Rectal smooth muscle tissue (tissue), 1 donor: Measurements from ENCODE around the gene MAP6.

Experiments
- H3K27ac ChIP-seq: one replicate; pipeline ENCODE4 v1.7.0; 2013; ENCODE audit warnings: low read depth, low read length, inconsistent platforms
- H3K27me3 ChIP-seq: one replicate; pipeline ENCODE4 v1.7.0; 2013; ENCODE audit warnings: low read length; ENCODE audit not compliant: control insufficient read depth, insufficient read depth
- H3K36me3 ChIP-seq: one replicate; pipeline ENCODE4 v1.7.0; 2013; ENCODE audit warnings: low read length; ENCODE audit not compliant: control insufficient read depth, insufficient read depth
- H3K4me1 ChIP-seq: one replicate; pipeline ENCODE4 v1.7.0; 2013; ENCODE audit warnings: low read length; ENCODE audit not compliant: control insufficient read depth, insufficient read depth
- H3K4me3 ChIP-seq: one replicate; pipeline ENCODE4 v1.7.0; 2013; ENCODE audit warnings: low read length
- H3K9ac ChIP-seq: one replicate; pipeline ENCODE4 v1.7.0; 2013; ENCODE audit warnings: low read length

Gene MAP6

GRCh38 chr11:75557666-75558494, 111.0 kb downstream of the MAP6 start:
- H3K4me3 ChIP-seq = peak overlapping the region; percentile 56
- H3K36me3 ChIP-seq = no peaks in the 10 kb centered on the region
- H3K27ac ChIP-seq = peak overlapping the region; percentile 96
- H3K27me3 ChIP-seq = no peaks in the 10 kb centered on the region
- peaks cover 56% of the 10 kb centered on the region for H3K4me1 ChIP-seq
- peak overlapping the region; percentile 28 for H3K9ac ChIP-seq

GRCh38 chr11:75556275-75556674, 112.6 kb downstream of the MAP6 start:
- Histone ChIP-seq H3K36me3 (no peaks in the 10 kb centered on the region), H3K9ac (no peak overlapping the region), H3K4me3 (no peak overlapping the region), H3K4me1 (peaks cover 51% of the 10 kb centered on the region), H3K27ac (peak overlapping the region; percentile 96), H3K27me3 (no peaks in the 10 kb centered on the region)

DNA sequence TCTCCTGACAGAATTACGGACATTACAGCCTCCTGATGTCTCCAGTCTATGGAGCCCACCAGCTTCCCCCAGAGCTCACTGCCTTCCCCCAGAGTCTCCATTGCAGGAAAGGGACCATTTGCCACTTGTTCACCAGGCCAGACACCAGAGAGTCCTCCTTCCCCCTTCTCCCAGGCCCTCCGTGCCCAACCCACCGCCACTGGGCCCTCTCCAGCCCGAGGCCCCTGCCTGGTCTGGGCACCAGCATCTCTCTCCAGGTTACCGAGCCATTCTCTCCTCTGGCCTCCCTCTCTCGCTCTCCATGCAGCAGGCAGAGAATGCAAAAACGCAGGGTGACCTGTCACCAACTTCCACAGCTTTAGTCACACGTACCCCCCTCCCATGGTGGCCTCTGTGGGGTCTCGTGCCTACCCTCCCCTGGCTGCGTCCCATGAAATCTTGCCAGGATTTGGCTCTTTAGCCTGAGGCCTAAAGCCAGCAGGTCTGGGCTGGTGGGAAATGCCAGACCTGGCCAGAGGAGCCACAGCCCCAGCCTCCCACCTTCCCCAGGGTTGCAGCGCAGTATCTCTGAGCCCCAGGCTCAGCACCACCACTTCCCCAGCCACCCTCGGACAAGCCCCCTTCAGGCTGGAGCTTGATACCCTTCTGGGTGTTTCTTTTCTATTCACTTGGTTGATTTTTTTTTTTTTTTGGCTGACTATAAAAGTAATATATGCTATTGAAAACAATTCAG, 113.6 kb downstream of the MAP6 start:
- no peak overlapping the region for H3K9ac ChIP-seq
- no peaks in the 10 kb centered on the region for H3K36me3 ChIP-seq
- H3K4me3 ChIP-seq = peak overlapping the region; percentile 22
- H3K27ac ChIP-seq = peak overlapping the region; percentile 88
- peaks cover 46% of the 10 kb centered on the region for H3K4me1 ChIP-seq
- no peaks in the 10 kb centered on the region for H3K27me3 ChIP-seq

GRCh38 chr11:75554258-75555022, 114.4 kb downstream of the MAP6 start:
- Histone ChIP-seq H3K27me3 (no peaks in the 10 kb centered on the region), H3K36me3 (no peaks in the 10 kb centered on the region), H3K4me1 (peaks cover 42% of the 10 kb centered on the region), H3K9ac (no peak overlapping the region), H3K27ac (peak overlapping the region; percentile 88), H3K4me3 (peak overlapping the region; percentile 22)

- no peak overlapping the region for H3K4me3 ChIP-seq
- H3K36me3 ChIP-seq = no peaks in the 10 kb centered on the region
- H3K9ac ChIP-seq = no peak overlapping the region
- H3K27ac ChIP-seq = peak overlapping the region; percentile 83
- peaks cover 36% of the 10 kb centered on the region for H3K4me1 ChIP-seq
- H3K27me3 ChIP-seq = no peaks in the 10 kb centered on the region
Observed at GRCh38 chr11:75553889-75554257, 115.0 kb downstream of the MAP6 start.

- no peaks in the 10 kb centered on the region for H3K27me3 ChIP-seq
- no peaks in the 10 kb centered on the region for H3K36me3 ChIP-seq
- H3K4me1 ChIP-seq = peaks cover 30% of the 10 kb centered on the region
- H3K4me3 ChIP-seq = no peak overlapping the region
- H3K9ac ChIP-seq = no peak overlapping the region
- H3K27ac ChIP-seq = no peak overlapping the region
Observed at GRCh38 chr11:75553182-75553581, 115.7 kb downstream of the MAP6 start.

DNA sequence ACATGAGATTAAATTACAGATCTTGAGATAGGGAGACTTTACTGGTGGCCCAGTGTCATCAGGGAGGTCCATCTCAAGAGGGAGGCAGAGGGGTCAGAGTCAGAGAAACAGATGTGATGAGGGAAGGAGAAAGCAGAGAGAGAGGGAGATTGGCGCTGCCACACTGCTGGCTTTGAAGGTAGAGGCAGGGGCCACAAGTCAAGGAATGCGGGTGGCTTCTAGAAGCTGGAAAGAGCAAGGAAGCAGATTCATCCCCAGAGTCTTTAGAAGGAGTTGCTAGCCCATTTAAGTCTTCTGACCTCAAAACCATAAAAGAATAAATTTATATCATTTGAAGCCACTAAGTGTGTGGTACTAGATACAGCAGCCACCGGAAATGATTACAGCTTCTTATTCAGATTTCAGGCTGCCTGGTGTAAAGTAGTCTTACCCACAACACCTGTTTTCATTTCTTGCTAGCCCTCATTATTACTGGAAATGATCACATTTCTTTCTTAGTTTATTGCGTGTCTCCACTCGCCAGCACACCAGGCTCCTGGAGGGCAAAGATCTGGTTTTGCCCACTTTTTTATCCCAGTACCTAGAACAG, 119.4 kb downstream of the MAP6 start:
- Histone ChIP-seq H3K36me3 (no peaks in the 10 kb centered on the region), H3K4me1 (peaks cover 13% of the 10 kb centered on the region), H3K27me3 (no peaks in the 10 kb centered on the region), H3K4me3 (no peak overlapping the region), H3K27ac (no peak overlapping the region), H3K9ac (no peak overlapping the region)

DNA sequence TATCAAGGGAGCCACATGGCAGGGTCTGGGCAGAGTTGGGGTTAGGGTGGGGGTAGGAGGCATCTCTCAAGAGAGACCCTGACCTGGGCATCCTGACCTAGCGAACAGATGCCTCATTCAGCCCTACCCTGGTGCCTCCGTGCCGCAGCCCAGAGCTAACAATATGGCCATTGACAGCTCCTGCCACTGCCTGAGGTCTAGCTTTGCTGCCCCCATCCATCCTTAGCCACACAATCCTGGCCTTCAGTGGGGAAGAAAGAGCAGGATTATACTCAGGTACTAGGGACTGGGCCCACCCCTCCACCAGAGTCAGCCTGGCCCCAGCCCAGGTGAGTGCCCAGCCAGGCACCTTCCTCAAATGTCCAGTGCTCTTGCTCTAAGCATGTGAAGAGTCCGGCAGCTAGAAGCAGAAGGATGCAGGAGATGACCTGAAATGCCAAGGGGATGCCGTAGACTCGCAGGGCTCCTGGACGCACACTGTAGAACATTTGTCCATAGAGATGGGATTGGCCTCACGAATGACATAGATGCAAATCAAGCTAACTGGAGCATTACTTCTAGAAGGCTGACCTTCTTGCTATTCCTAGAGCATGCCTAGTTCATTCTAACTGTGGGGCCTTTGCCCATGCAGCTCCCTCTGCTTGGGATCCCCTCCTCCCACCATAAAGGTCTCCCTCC, 120.1 kb downstream of the MAP6 start:
- no peak overlapping the region for H3K9ac ChIP-seq
- no peak overlapping the region for H3K4me3 ChIP-seq
- peaks cover 8% of the 10 kb centered on the region for H3K4me1 ChIP-seq
- H3K36me3 ChIP-seq = no peaks in the 10 kb centered on the region
- no peak overlapping the region for H3K27ac ChIP-seq
- H3K27me3 ChIP-seq = no peaks in the 10 kb centered on the region

DNA sequence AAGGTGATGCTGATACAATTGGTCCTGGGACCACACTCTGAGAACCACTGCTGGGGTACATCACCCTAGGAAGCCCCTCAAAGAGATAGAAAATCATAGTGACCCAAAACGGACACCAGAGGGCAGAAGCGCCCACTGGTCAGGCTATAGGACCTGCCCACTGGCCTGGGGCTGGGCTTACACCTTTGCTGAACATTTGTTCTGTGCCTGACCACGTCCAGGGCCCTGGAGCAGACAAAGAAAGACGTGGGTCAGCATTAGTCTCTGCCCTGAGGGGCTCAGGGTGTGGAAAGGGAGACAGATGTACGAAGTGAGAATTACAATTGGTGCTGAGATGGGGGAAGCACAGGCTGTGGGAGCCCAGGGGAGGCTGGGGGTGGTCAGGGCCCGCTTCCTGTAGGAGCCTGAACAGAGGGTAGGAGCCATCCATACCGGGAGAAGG, 121.2 kb downstream of the MAP6 start:
- H3K9ac ChIP-seq = no peak overlapping the region

GRCh38 chr11:75547177-75547576, 121.7 kb downstream of the MAP6 start:
- Histone ChIP-seq H3K36me3 (no peaks in the 10 kb centered on the region), H3K9ac (no peak overlapping the region), H3K27me3 (no peaks in the 10 kb centered on the region), H3K27ac (no peak overlapping the region), H3K4me1 (peaks cover 6% of the 10 kb centered on the region), H3K4me3 (no peak overlapping the region)

More for the DNA sequence above, 121.2 kb downstream of the MAP6 start:
- H3K27ac ChIP-seq = no peak overlapping the region
- peaks cover 6% of the 10 kb centered on the region for H3K4me1 ChIP-seq
- no peaks in the 10 kb centered on the region for H3K36me3 ChIP-seq
- H3K4me3 ChIP-seq = no peak overlapping the region
- no peaks in the 10 kb centered on the region for H3K27me3 ChIP-seq

DNA sequence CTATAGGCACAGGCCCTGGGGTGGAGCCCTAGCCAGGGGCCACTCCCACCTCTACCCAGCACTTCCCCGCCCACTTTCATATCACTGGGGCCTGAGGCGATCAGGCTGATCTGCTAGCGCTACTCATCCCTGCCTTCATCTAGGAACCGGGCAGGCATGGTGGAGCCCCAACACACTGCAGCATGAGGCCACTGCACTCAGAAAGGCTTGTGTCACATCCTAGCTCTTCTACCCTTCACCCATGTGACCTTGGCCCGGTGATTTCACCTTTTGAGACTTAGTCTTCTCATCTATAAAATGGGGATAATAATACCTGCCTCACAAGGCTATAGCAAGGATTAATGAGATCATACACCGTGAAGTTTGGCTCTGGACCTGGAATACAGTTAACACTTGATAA, 125.0 kb downstream of the MAP6 start:
- no peaks in the 10 kb centered on the region for H3K27me3 ChIP-seq
- H3K27ac ChIP-seq = no peak overlapping the region
- H3K9ac ChIP-seq = no peak overlapping the region
- H3K4me3 ChIP-seq = no peak overlapping the region
- H3K4me1 ChIP-seq = peaks cover 6% of the 10 kb centered on the region
- no peaks in the 10 kb centered on the region for H3K36me3 ChIP-seq
